ENCODE data around the gene C3orf52. TPM values are rescaled to one million over a fixed set of nuclear protein-coding genes. Genes with fewer than 3 reads are reported as not detected.

C3orf52 gene
- total RNA-seq, 1 experiment from 2014 or later: 12.6 TPM

DNA sequence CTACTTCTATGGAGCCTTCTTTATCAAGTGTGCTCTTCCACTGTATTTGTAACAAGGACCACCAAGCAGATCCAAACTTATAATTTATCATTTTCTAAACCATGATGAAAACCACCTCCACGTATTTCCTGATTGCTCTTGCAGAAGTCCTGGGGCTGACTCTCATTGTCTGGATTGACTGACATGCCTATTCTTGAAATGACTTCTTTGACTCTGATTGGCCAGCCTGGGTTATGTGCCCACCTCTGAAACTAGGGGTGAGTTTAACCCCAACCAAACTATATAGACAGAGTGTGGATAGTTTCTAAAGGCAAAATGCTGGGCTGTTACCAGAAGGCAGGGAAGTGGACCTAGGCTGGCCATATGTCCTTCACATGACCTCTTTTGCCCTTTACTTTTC is 38.9 kb upstream of the C3orf52 start:
- CTCF ChIA-PET: no interaction called here
- intact Hi-C loops (cut with micrococcal nuclease; ENCODE audit: unreplicated experiment): no loop called here
- BruUV-seq (replicated peaks): no TSS peak
- TF ChIP-seq, protein P1, sequence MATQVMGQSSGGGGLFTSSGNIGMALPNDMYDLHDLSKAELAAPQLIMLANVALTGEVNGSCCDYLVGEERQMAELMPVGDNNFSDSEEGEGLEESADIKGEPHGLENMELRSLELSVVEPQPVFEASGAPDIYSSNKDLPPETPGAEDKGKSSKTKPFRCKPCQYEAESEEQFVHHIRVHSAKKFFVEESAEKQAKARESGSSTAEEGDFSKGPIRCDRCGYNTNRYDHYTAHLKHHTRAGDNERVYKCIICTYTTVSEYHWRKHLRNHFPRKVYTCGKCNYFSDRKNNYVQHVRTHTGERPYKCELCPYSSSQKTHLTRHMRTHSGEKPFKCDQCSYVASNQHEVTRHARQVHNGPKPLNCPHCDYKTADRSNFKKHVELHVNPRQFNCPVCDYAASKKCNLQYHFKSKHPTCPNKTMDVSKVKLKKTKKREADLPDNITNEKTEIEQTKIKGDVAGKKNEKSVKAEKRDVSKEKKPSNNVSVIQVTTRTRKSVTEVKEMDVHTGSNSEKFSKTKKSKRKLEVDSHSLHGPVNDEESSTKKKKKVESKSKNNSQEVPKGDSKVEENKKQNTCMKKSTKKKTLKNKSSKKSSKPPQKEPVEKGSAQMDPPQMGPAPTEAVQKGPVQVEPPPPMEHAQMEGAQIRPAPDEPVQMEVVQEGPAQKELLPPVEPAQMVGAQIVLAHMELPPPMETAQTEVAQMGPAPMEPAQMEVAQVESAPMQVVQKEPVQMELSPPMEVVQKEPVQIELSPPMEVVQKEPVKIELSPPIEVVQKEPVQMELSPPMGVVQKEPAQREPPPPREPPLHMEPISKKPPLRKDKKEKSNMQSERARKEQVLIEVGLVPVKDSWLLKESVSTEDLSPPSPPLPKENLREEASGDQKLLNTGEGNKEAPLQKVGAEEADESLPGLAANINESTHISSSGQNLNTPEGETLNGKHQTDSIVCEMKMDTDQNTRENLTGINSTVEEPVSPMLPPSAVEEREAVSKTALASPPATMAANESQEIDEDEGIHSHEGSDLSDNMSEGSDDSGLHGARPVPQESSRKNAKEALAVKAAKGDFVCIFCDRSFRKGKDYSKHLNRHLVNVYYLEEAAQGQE (IDR thresholded peaks at IDR 0.05; ENCODE audit: insufficient read depth in 1 of 2, low read depth in 2 of 2, low read length in 1 of 2): no peak
- no peak for TF ChIP-seq SIN3A (IDR thresholded peaks at IDR 0.05; ENCODE audit: borderline replicate concordance, insufficient read depth, low read depth, low read length)
- no peak for TF ChIP-seq TCF7L2 (IDR thresholded peaks at IDR 0.05; ENCODE audit: low read depth, low read length)
- no peak for TF ChIP-seq POLR2AphosphoS5 (IDR thresholded peaks at IDR 0.05; ENCODE audit: low read depth, low read length)
- TF ChIP-seq, protein P2, sequence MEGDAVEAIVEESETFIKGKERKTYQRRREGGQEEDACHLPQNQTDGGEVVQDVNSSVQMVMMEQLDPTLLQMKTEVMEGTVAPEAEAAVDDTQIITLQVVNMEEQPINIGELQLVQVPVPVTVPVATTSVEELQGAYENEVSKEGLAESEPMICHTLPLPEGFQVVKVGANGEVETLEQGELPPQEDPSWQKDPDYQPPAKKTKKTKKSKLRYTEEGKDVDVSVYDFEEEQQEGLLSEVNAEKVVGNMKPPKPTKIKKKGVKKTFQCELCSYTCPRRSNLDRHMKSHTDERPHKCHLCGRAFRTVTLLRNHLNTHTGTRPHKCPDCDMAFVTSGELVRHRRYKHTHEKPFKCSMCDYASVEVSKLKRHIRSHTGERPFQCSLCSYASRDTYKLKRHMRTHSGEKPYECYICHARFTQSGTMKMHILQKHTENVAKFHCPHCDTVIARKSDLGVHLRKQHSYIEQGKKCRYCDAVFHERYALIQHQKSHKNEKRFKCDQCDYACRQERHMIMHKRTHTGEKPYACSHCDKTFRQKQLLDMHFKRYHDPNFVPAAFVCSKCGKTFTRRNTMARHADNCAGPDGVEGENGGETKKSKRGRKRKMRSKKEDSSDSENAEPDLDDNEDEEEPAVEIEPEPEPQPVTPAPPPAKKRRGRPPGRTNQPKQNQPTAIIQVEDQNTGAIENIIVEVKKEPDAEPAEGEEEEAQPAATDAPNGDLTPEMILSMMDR (IDR thresholded peaks at IDR 0.05): no peak
- in situ Hi-C loops (cut with HindIII; ENCODE audit: low pct_unique_long_range_greater_than_20kb, low sequenced_read_pairs): no loop called here
- H3K36me3 ChIP-seq (ENCODE audit: control insufficient read depth, insufficient read depth, low read length): no peaks in the 10 kb centered on the region
- ATAC-seq (no peak), DNase-seq (ENCODE audit: low read depth, low spot score) (no peak)
- no peak overlapping the region for H3K27ac ChIP-seq (ENCODE audit: low read length)
- H3K4me3 ChIP-seq (ENCODE audit: low read depth in 2 of 2, low read length in 2 of 2): no peak overlapping the region
- no peaks in the 10 kb centered on the region for H3K9me3 ChIP-seq (ENCODE audit: control insufficient read depth, insufficient read depth, low read depth, low read length)
- peaks cover 5% of the 10 kb centered on the region; the same call in 1 of the 2 replicates for H3K4me1 ChIP-seq (ENCODE audit: control insufficient read depth, insufficient read depth, low read length)
- POLR2A ChIA-PET: no interaction called here
- peaks cover 4% of the 10 kb centered on the region for H3K27me3 ChIP-seq (ENCODE audit: control insufficient read depth, insufficient read depth, low read length)

DNA sequence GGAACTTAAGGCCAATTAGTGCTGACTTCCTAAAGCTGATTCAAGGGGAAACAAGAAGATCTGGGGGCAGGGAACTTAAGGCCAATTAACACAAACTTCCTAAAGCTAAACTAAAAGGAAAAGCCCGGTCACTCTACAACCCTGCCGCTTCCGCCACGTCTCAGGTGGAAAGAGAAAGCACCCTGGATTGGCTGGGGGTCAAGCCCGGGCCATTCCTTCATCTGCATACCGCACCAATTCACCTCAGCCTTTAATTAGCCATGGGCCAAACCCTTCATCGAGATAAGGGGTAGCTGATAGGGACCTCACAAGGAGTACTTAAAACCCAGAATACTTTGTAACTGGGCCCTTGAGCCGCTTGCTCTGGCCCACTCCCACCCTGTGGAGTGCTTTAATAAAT is 37.3 kb upstream of the C3orf52 start:
- peaks cover 3% of the 10 kb centered on the region; the same call in 1 of the 2 replicates for H3K4me1 ChIP-seq (ENCODE audit: control insufficient read depth, insufficient read depth, low read length)
- no peak overlapping the region for H3K4me3 ChIP-seq (ENCODE audit: low read depth in 2 of 2, low read length in 2 of 2)
- no peak for DNase-seq (ENCODE audit: low read depth, low spot score)
- CTCF ChIA-PET: no interaction called here
- TF ChIP-seq SIN3A (IDR thresholded peaks at IDR 0.05; ENCODE audit: borderline replicate concordance, insufficient read depth, low read depth, low read length) (no peak), TCF7L2 (IDR thresholded peaks at IDR 0.05; ENCODE audit: low read depth, low read length) (no peak), POLR2AphosphoS5 (IDR thresholded peaks at IDR 0.05; ENCODE audit: low read depth, low read length) (no peak)
- TF ChIP-seq, protein P2 (IDR thresholded peaks at IDR 0.05): no peak
- TF ChIP-seq, protein P1 (IDR thresholded peaks at IDR 0.05; ENCODE audit: insufficient read depth in 1 of 2, low read depth in 2 of 2, low read length in 1 of 2): no peak
- in situ Hi-C loops (cut with HindIII; ENCODE audit: low pct_unique_long_range_greater_than_20kb, low sequenced_read_pairs): no loop called here
- ATAC-seq: no peak
- H3K9me3 ChIP-seq (ENCODE audit: control insufficient read depth, insufficient read depth, low read depth, low read length): no peaks in the 10 kb centered on the region
- POLR2A ChIA-PET: no interaction called here
- intact Hi-C loops (cut with micrococcal nuclease; ENCODE audit: unreplicated experiment): no loop called here
- no TSS peak for BruUV-seq (replicated peaks)
- H3K27ac ChIP-seq (ENCODE audit: low read length): no peak overlapping the region
- no peaks in the 10 kb centered on the region for H3K36me3 ChIP-seq (ENCODE audit: control insufficient read depth, insufficient read depth, low read length)
- no peaks in the 10 kb centered on the region; the same call in none of the 2 replicates for H3K27me3 ChIP-seq (ENCODE audit: control insufficient read depth, insufficient read depth, low read length)

All from Panc1 (cell line).